WTC11 (cell line): Measurements from ENCODE around the gene CCDC88B. TPM values are rescaled to one million over a fixed set of nuclear protein-coding genes. Genes with fewer than 3 reads are reported as not detected.

Source experiments
- ATAC-seq: fragments of 200-7000 bp; cut with Tn5 transposase; 2 replicates; pipeline ENCODE4 v1.10.0; 2021; ENCODE audit warnings: mild to moderate bottlenecking, moderate library complexity
- CTCF ChIA-PET: fragments of 300-600 bp; sonication (Branson Sonifier 250); formaldehyde crosslinking; loops from one replicate; lab custom pipeline; 2021; ENCODE audit warnings: antibody characterized with exemption; lab: Charles Lee
- POLR2A ChIA-PET: fragments of 350-600 bp; sonication (Branson Sonifier 250); formaldehyde crosslinking; loops from one replicate; lab custom pipeline; 2021; ENCODE audit warnings: antibody characterized with exemption; lab: Charles Lee
- DNase-seq: peaks from one replicate; pipeline ENCODE4 v3.0.0; 2021; ENCODE audit warnings: low spot score
- H3K27ac Mint-ChIP-seq: 2 replicates; pipeline ENCODE4 v1.8.0; 2021; ENCODE audit warnings: mixed read lengths
- H3K27me3 Mint-ChIP-seq: 2 replicates; pipeline ENCODE4 v1.8.0; 2021; ENCODE audit warnings: low read depth, mild to moderate bottlenecking, moderate library complexity, mixed read lengths
- H3K36me3 Mint-ChIP-seq: 2 replicates; pipeline ENCODE4 v1.8.0; 2021; ENCODE audit warnings: mixed read lengths
- H3K4me1 Mint-ChIP-seq: 2 replicates; pipeline ENCODE4 v1.8.0; 2022; ENCODE audit warnings: mixed read lengths
- H3K4me3 Mint-ChIP-seq: 2 replicates; pipeline ENCODE4 v1.8.0; 2021; ENCODE audit warnings: mild to moderate bottlenecking, moderate library complexity, mixed read lengths
- H3K9me3 Mint-ChIP-seq: 2 replicates; pipeline ENCODE4 v1.8.0; 2021; ENCODE audit warnings: mixed read lengths
- KAT7 ChIP-seq: sonication (generic); formaldehyde crosslinking; IDR thresholded peaks from 2 replicates; pipeline ENCODE4 v1.8.1; 2023; ENCODE audit warnings: missing genetic modification reagents, mild to moderate bottlenecking, borderline replicate concordance
- NR3C1 ChIP-seq: sonication (generic); formaldehyde crosslinking; conservative IDR thresholded peaks from 2 replicates; pipeline ENCODE4 v1.8.1; 2023; ENCODE audit warnings: low read depth, mild to moderate bottlenecking, missing genetic modification reagents
- PRRX2 ChIP-seq: fragments of 250-450 bp; sonication (Bioruptor Pico); IDR thresholded peaks from 2 replicates; pipeline ENCODE4 v1.8.0; 2021; ENCODE audit warnings: mild to moderate bottlenecking
- TP53 ChIP-seq: sonication (generic); formaldehyde crosslinking; IDR thresholded peaks from 2 replicates; pipeline ENCODE4 v1.8.1; 2023; ENCODE audit warnings: mild to moderate bottlenecking, missing genetic modification reagents
- ZNF263 ChIP-seq: sonication (generic); formaldehyde crosslinking; IDR thresholded peaks from 2 replicates; pipeline ENCODE4 v1.8.1; 2022; ENCODE audit warnings: low read depth, mild to moderate bottlenecking, moderate library complexity, missing genetic modification reagents
- ZNF423 ChIP-seq: fragments of 250-450 bp; sonication (Bioruptor Pico); IDR thresholded peaks from 2 replicates; pipeline ENCODE4 v2.1.2; 2022; ENCODE audit warnings: mild to moderate bottlenecking, moderate library complexity
- total RNA-seq: library from RNA; stranded (reverse); gene quantifications from 3 replicates; pipeline ENCODE4 v1.2.3, GENCODE V29; 2021
- TF ChIP-seq, protein P1 (sequence below): sonication (generic); formaldehyde crosslinking; conservative IDR thresholded peaks from 2 replicates; pipeline ENCODE4 v1.8.1; 2022; ENCODE audit warnings: mild to moderate bottlenecking, missing genetic modification reagents
- TF ChIP-seq, protein P2 (sequence below): sonication (generic); formaldehyde crosslinking; IDR thresholded peaks from 2 replicates; pipeline ENCODE4 v1.8.1; 2023; ENCODE audit warnings: mild to moderate bottlenecking, missing genetic modification reagents, moderate library complexity
- TF ChIP-seq, protein P3 (sequence below): sonication (generic); formaldehyde crosslinking; IDR thresholded peaks from 2 replicates; pipeline ENCODE4 v1.8.1; 2022; ENCODE audit warnings: mild to moderate bottlenecking, moderate library complexity, missing genetic modification reagents
- TF ChIP-seq, protein P4 (sequence below): fragments of 250-450 bp; sonication (Bioruptor Pico); IDR thresholded peaks from 2 replicates; pipeline ENCODE4 v1.9.0; 2021; ENCODE audit warnings: mild to moderate bottlenecking, borderline replicate concordance

The CCDC88B gene
- total RNA-seq, 1 experiment from 2014 or later: 17.0 TPM

DNA sequence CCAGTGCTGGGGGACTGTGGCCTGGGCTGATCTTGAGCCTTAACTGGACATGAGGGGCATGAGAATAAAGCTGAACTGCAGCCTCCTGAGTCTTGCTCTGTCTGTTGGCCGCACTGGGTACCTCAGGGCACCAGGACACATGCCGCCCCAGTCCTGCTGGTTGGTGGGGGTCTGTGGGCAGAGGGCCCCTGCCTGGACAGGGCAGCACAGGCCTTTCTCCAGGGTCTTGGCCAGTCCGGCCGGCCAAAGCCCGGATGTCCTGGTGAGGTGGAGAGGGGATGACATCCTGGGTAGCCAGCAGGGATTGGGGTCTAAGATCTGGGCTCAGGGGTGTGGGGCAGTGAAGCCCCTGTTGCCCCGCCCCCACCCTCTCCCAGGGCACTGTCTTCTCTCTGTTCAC lies 17.4 kb downstream of the CCDC88B start:
- Mint-ChIP-seq H3K27ac (no peak overlapping the region), H3K36me3 (peaks cover 7% of the 10 kb centered on the region), H3K4me3 (no peak overlapping the region), H3K4me1 (peaks cover 26% of the 10 kb centered on the region), H3K27me3 (no peaks in the 10 kb centered on the region), H3K9me3 (no peaks in the 10 kb centered on the region)
- ATAC-seq: no peak
- POLR2A ChIA-PET: no interaction called here
- CTCF ChIA-PET: interaction anchor here (0.7 to 10.4 kb wide), 25 partner anchors 9 to 453 kb away, joined by 3 to 437 read pairs (median 9); partner anchors contain the start of genes BAD, CCDC88B, ESRRA and PRDX5
- TF ChIP-seq, protein P1, sequence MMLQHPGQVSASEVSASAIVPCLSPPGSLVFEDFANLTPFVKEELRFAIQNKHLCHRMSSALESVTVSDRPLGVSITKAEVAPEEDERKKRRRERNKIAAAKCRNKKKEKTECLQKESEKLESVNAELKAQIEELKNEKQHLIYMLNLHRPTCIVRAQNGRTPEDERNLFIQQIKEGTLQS (CRISPR knock-in tag): no peak
- TF ChIP-seq KAT7: no peak
- TF ChIP-seq NR3C1 (CRISPR knock-in tag): no peak
- TF ChIP-seq ZNF423 (CRISPR knock-in tag): no peak
- no peak for DNase-seq

DNA sequence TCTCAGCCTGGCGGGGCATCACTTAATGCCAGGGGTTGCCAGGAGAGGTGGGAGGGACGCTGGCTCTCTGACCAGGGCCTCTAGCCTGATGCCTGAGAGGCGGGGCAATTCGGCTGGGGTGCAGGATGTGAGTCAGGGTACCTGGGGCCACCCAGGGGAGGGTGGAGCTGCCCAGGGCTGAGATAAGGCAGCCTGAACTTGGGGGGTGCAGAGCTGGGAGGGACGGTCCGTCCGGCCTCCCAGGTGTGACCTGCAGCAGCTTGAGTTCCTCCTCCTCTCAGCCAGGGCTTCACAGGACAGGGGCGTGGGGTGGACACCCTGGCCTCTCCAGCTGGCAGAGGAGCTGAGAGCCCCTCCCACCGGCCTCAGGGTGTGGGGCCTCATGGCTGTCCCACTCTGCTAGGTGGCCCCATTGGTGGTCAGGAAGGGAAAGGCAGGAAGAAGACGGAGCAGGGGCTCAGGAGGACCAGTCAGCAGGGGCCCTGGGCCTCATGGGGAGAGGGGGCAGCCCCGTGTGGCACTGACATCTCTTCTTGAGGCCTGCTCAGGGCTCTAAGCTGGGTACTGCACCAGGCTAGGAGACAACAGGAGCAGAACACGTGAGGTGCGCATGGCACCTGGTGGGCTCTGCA lies 18.0 kb downstream of the CCDC88B start:
- Mint-ChIP-seq H3K27ac (no peak overlapping the region), H3K4me1 (peaks cover 26% of the 10 kb centered on the region), H3K9me3 (no peaks in the 10 kb centered on the region), H3K27me3 (no peaks in the 10 kb centered on the region), H3K4me3 (peak overlapping the region; percentile 45), H3K36me3 (peaks cover 9% of the 10 kb centered on the region)
- DNase-seq (no peak), ATAC-seq (no peak)
- CTCF ChIA-PET: interaction anchor here (0.7 to 10.4 kb wide), 8 partner anchors 10 to 453 kb away, joined by 4 to 437 read pairs (median 70); partner anchors contain the start of genes CCDC88B, PRDX5 and TRMT112
- TF ChIP-seq PRRX2 (CRISPR knock-in tag) (no peak), ZNF263 (CRISPR knock-in tag) (no peak), TP53 (CRISPR knock-in tag) (no peak), ZNF423 (CRISPR knock-in tag) (no peak)
- TF ChIP-seq, protein P2, sequence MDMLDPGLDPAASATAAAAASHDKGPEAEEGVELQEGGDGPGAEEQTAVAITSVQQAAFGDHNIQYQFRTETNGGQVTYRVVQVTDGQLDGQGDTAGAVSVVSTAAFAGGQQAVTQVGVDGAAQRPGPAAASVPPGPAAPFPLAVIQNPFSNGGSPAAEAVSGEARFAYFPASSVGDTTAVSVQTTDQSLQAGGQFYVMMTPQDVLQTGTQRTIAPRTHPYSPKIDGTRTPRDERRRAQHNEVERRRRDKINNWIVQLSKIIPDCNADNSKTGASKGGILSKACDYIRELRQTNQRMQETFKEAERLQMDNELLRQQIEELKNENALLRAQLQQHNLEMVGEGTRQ (CRISPR knock-in tag): no peak
- TF ChIP-seq, protein P3, sequence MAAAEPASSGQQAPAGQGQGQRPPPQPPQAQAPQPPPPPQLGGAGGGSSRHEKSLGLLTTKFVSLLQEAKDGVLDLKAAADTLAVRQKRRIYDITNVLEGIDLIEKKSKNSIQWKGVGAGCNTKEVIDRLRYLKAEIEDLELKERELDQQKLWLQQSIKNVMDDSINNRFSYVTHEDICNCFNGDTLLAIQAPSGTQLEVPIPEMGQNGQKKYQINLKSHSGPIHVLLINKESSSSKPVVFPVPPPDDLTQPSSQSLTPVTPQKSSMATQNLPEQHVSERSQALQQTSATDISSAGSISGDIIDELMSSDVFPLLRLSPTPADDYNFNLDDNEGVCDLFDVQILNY (CRISPR knock-in tag): no peak
- POLR2A ChIA-PET: no interaction called here

DNA sequence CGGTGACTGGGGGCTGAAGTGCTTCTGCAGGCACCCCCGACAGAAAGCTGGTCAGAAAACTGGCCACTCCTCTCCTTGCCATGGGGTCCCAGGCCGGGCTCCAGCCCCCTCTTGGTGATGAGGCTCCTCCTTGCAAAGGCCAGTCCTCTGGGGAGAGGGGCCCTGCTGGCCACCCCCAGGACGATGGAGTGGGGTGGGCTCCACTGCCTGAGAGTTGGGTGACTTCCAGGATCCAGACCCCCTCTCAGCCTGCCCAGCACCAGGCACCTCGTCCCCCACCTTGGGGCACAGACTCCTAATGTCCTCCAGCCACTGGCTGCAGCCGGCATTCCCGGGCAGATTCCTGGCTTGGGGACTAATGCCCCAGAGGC lies 18.5 kb downstream of the CCDC88B start:
- ChIA-PET CTCF (interaction anchor here (1.9 to 6.9 kb wide), 4 partner anchors 13 to 207 kb away, joined by 5 to 140 read pairs (median 70); no protein-coding TSS in a partner anchor), POLR2A (interaction anchor here (0.5 kb wide), 1 partner anchor 17 kb away, joined by 4 read pairs; no protein-coding TSS in a partner anchor)
- no peak overlapping the region for H3K27ac Mint-ChIP-seq

More for the DNA sequence above, 18.5 kb downstream of the CCDC88B start:
- peaks cover 14% of the 10 kb centered on the region for H3K36me3 Mint-ChIP-seq
- H3K27me3 Mint-ChIP-seq: no peaks in the 10 kb centered on the region
- peak overlapping the region; percentile 45 for H3K4me3 Mint-ChIP-seq
- H3K4me1 Mint-ChIP-seq: peaks cover 26% of the 10 kb centered on the region
- no peak for DNase-seq
- TF ChIP-seq, protein P4, sequence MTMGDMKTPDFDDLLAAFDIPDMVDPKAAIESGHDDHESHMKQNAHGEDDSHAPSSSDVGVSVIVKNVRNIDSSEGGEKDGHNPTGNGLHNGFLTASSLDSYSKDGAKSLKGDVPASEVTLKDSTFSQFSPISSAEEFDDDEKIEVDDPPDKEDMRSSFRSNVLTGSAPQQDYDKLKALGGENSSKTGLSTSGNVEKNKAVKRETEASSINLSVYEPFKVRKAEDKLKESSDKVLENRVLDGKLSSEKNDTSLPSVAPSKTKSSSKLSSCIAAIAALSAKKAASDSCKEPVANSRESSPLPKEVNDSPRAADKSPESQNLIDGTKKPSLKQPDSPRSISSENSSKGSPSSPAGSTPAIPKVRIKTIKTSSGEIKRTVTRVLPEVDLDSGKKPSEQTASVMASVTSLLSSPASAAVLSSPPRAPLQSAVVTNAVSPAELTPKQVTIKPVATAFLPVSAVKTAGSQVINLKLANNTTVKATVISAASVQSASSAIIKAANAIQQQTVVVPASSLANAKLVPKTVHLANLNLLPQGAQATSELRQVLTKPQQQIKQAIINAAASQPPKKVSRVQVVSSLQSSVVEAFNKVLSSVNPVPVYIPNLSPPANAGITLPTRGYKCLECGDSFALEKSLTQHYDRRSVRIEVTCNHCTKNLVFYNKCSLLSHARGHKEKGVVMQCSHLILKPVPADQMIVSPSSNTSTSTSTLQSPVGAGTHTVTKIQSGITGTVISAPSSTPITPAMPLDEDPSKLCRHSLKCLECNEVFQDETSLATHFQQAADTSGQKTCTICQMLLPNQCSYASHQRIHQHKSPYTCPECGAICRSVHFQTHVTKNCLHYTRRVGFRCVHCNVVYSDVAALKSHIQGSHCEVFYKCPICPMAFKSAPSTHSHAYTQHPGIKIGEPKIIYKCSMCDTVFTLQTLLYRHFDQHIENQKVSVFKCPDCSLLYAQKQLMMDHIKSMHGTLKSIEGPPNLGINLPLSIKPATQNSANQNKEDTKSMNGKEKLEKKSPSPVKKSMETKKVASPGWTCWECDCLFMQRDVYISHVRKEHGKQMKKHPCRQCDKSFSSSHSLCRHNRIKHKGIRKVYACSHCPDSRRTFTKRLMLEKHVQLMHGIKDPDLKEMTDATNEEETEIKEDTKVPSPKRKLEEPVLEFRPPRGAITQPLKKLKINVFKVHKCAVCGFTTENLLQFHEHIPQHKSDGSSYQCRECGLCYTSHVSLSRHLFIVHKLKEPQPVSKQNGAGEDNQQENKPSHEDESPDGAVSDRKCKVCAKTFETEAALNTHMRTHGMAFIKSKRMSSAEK (CRISPR knock-in tag): no peak
- TF ChIP-seq, all 79 proteins: peak for 0
- H3K9me3 Mint-ChIP-seq: no peaks in the 10 kb centered on the region
- no peak for ATAC-seq
